ENCODE results near the gene ZNF496. TPM values are rescaled to one million over a fixed set of nuclear protein-coding genes. Genes with fewer than 3 reads are reported as not detected.

The ZNF496 gene
- polyA plus RNA-seq, 3 donors = 1.6 to 7.7 (median 2.4) TPM

DNA sequence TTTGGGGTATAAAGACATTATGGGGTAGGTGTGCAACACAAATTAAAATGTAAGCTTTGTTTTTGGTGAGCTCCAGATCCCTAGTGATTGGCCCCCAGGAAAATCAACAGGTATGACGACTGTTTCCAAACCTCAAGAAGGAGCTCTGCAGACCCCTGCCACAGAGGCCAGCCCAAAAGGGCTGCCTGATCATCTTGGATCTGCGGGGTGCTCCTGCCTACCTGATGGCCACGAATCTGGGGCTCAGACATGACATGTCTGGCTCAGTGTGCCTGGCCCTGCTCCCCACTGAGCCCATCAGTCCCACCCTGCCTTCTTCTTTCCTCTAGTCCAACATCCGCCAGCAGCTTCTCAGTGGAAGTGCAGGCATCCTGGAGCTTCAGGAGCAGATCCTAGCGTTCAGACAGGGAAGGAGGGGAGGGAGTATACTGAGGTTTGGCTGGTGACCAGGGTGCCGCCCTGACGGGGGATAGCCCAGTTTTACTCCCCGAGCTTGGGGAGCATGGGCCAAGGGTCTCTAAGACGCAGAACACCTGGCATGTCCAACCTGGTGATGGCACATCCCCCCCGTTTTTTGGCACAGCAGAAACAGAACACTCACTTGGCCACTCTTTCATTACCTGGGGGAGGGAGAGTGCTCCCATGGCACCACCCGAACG, 31.8 kb downstream of the ZNF496 start:
- 98% methylated on average over 8 of the region's 12 CpGs for WGBS (ENCODE audit: insufficient coverage)
- Mint-ChIP-seq H3K9me3 (peaks cover 0 to 2% (median 0%) of the 10 kb centered on the region in 7 donors), H3K4me1 (no peaks in the 10 kb centered on the region), H3K4me3 (no peak overlapping the region), H3K27ac (no peak overlapping the region), H3K27me3 (ENCODE audit: low read depth in 3 of 3) (peaks cover 0 to 4% (median 1%) of the 10 kb centered on the region in 3 donors), H3K36me3 (peaks cover 16 to 27% of the 10 kb centered on the region in 2 donors)
- H3K36me3 ChIP-seq (replicated peaks in 1 of 2; ENCODE audit: control insufficient read depth in 1 of 2, insufficient read depth in 2 of 2, low read length in 2 of 2) = peaks cover 0 to 3% of the 10 kb centered on the region in 2 donors
- intact Hi-C loops (cut with micrococcal nuclease) = no loop called here
- H4K20me1 ChIP-seq (ENCODE audit: insufficient read depth, low read length) = no peaks in the 10 kb centered on the region
- H2AFZ ChIP-seq (ENCODE audit: insufficient read depth, low read depth, low read length, poor library complexity, severe bottlenecking) = no peak overlapping the region
- no peak overlapping the region for H3K9ac ChIP-seq (ENCODE audit: insufficient read depth, low read length, poor library complexity, severe bottlenecking)
- DNase-seq = no peak
- TF ChIP-seq, protein P1, sequence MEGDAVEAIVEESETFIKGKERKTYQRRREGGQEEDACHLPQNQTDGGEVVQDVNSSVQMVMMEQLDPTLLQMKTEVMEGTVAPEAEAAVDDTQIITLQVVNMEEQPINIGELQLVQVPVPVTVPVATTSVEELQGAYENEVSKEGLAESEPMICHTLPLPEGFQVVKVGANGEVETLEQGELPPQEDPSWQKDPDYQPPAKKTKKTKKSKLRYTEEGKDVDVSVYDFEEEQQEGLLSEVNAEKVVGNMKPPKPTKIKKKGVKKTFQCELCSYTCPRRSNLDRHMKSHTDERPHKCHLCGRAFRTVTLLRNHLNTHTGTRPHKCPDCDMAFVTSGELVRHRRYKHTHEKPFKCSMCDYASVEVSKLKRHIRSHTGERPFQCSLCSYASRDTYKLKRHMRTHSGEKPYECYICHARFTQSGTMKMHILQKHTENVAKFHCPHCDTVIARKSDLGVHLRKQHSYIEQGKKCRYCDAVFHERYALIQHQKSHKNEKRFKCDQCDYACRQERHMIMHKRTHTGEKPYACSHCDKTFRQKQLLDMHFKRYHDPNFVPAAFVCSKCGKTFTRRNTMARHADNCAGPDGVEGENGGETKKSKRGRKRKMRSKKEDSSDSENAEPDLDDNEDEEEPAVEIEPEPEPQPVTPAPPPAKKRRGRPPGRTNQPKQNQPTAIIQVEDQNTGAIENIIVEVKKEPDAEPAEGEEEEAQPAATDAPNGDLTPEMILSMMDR (IDR thresholded peaks at IDR 0.05) = no peak
- H3K9me3 ChIP-seq (replicated peaks in 1 of 2; ENCODE audit: control insufficient read depth in 1 of 2, insufficient read depth in 1 of 2, low read length in 2 of 2) = no peaks in the 10 kb centered on the region
- no peak overlapping the region for H3K4me2 ChIP-seq (replicated peaks; ENCODE audit: extremely low read depth, low read length, poor library complexity, severe bottlenecking)
- no peaks in the 10 kb centered on the region for H3K79me2 ChIP-seq (ENCODE audit: insufficient read depth, low read length)
- H3K4me3 ChIP-seq (replicated peaks in 1 of 3; ENCODE audit: low read depth in 2 of 3, low read length in 3 of 3) = no peak overlapping the region
- H3K27ac ChIP-seq (ENCODE audit: low read depth in 1 of 2, low read length in 2 of 2) = no peak overlapping the region
- H3K4me1 ChIP-seq (ENCODE audit: control insufficient read depth in 1 of 2, insufficient read depth in 2 of 2, low read length in 2 of 2) = no peaks in the 10 kb centered on the region
- no peaks in the 10 kb centered on the region for H3K27me3 ChIP-seq (ENCODE audit: control insufficient read depth in 2 of 2, insufficient read depth in 2 of 2, low read length in 2 of 2)

DNA sequence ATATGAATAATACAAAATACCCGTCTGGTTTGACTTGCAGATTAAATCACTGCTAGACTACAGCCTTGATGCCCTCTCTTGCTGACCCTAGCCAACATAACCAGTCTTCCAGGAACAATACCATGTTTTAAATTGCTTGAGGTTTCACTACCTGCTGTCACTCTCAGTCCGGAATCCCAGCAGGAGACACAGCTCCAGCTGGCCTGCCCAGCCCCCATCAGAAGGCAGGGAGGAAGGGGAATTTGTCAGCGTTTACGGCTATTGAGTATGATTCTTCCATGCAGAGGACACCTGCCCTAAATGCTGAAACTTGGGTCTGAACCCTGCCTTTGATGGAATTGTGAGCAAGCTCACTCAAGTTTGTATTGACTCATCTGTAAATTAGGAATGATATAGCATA, 33.0 kb downstream of the ZNF496 start:
- TF ChIP-seq, protein P1 (IDR thresholded peaks at IDR 0.05) = no peak
- Mint-ChIP-seq H3K36me3 (peaks cover 16 to 24% of the 10 kb centered on the region in 2 donors), H3K4me3 (no peak overlapping the region), H3K27me3 (ENCODE audit: low read depth in 3 of 3) (peaks cover 0 to 4% (median 1%) of the 10 kb centered on the region in 3 donors), H3K4me1 (no peaks in the 10 kb centered on the region), H3K9me3 (peaks cover 0 to 2% (median 0%) of the 10 kb centered on the region in 7 donors), H3K27ac (no peak overlapping the region)
- Histone ChIP-seq H3K9ac (ENCODE audit: insufficient read depth, low read length, poor library complexity, severe bottlenecking) (no peak overlapping the region), H3K4me2 (replicated peaks; ENCODE audit: extremely low read depth, low read length, poor library complexity, severe bottlenecking) (no peak overlapping the region), H3K27me3 (ENCODE audit: control insufficient read depth in 2 of 2, insufficient read depth in 2 of 2, low read length in 2 of 2) (no peaks in the 10 kb centered on the region), H2AFZ (ENCODE audit: insufficient read depth, low read depth, low read length, poor library complexity, severe bottlenecking) (no peak overlapping the region), H3K27ac (ENCODE audit: low read depth in 1 of 2, low read length in 2 of 2) (no peak overlapping the region), H3K79me2 (ENCODE audit: insufficient read depth, low read length) (no peaks in the 10 kb centered on the region), H3K9me3 (replicated peaks in 1 of 2; ENCODE audit: control insufficient read depth in 1 of 2, insufficient read depth in 1 of 2, low read length in 2 of 2) (no peaks in the 10 kb centered on the region), H4K20me1 (ENCODE audit: insufficient read depth, low read length) (no peaks in the 10 kb centered on the region), H3K4me3 (replicated peaks in 1 of 3; ENCODE audit: low read depth in 2 of 3, low read length in 3 of 3) (no peak overlapping the region), H3K4me1 (ENCODE audit: control insufficient read depth in 1 of 2, insufficient read depth in 2 of 2, low read length in 2 of 2) (no peaks in the 10 kb centered on the region), H3K36me3 (replicated peaks in 1 of 2; ENCODE audit: control insufficient read depth in 1 of 2, insufficient read depth in 2 of 2, low read length in 2 of 2) (peaks cover 0 to 3% of the 10 kb centered on the region in 2 donors)
- WGBS (ENCODE audit: insufficient coverage) = 100% methylated on average over 1 of the region's 4 CpGs
- no peak for DNase-seq
- intact Hi-C loops (cut with micrococcal nuclease) = no loop called here

Data from CD14-positive monocyte (primary cell).